Tibial nerve (tissue), 4 donors: Measurements from ENCODE around the gene TOPBP1.
A peak's percentile ranks its signal among the peaks of the same experiment; 100 is the strongest.

Experiments used
- CTCF ChIP-seq, 5 experiments: fragments of 200-600 bp in 3 of 5; fragments of 450-650 bp in 2 of 5; sonication (generic) in 3 of 5; IDR thresholded peaks; one replicate each; pipeline ENCODE4 v1.5.1; 2016 to 2019; ENCODE audit warnings: antibody characterized with exemption in 5 of 5, mild to moderate bottlenecking in 3 of 5, moderate library complexity in 2 of 5
- EP300 ChIP-seq, 2 donors: sonication (generic); formaldehyde crosslinking; IDR thresholded peaks; one replicate each; pipeline ENCODE4 v1.6.1; 2017; ENCODE audit warnings: antibody characterized with exemption in 2 of 2, mild to moderate bottlenecking in 1 of 2
- POLR2A ChIP-seq, 2 donors: fragments of 450-650 bp; IDR thresholded peaks; one replicate each; pipeline ENCODE4 v1.6.1; 2017; ENCODE audit warnings: antibody characterized with exemption in 2 of 2, mild to moderate bottlenecking in 2 of 2, moderate library complexity in 2 of 2

- TF ChIP-seq CTCF (IDR thresholded peaks at IDR 0.05): no peak
- peak; percentile 83 to 91 for TF ChIP-seq POLR2A (IDR thresholded peaks at IDR 0.05)
- peak in 1 of 2 donors; percentile 95 for TF ChIP-seq EP300 (IDR thresholded peaks at IDR 0.05)
Measured at GRCh38 chr3:133573629-133574194, 88.0 kb downstream of the TOPBP1 start, which contains the start of gene CDV3.
